Activated CD8-positive, alpha-beta memory T cell treated with anti-CD3 and anti-CD28 coated beads for 1 hour (primary cell): ENCODE results near the gene RIN1.
"Not testable (repeated sequence)": the region's sequence is repeated elsewhere in the genome, so short reads cannot be mapped to it uniquely, and the experiment has no call there.

Source experiments
- DNase-seq, 2 donors: peaks; one replicate each; pipeline ENCODE4 v3.0.0-alpha.2; 2020; ENCODE audit warnings: low read depth in 1 of 2; ENCODE audit errors: extremely low read depth in 1 of 2

RIN1 gene

GRCh38 chr11:66322732-66323427 is 13.4 kb downstream of the RIN1 start:
- no peak for DNase-seq

GRCh38 chr11:66321606-66322005 is 14.6 kb downstream of the RIN1 start:
- DNase-seq: no peak

- not testable (repeated sequence) for DNase-seq
Observed at GRCh38 chr11:66320748-66321147, 15.5 kb downstream of the RIN1 start.

GRCh38 chr11:66320289-66320688 is 15.9 kb downstream of the RIN1 start:
- not testable (repeated sequence) for DNase-seq

GRCh38 chr11:66318600-66318970 is 17.6 kb downstream of the RIN1 start:
- no peak for DNase-seq

GRCh38 chr11:66317723-66318599 is 18.3 kb downstream of the RIN1 start:
- DNase-seq: peak; percentile 58 to 77

- DNase-seq: no peak
Observed at GRCh38 chr11:66317322-66317722, 18.9 kb downstream of the RIN1 start.

- DNase-seq: no peak
Observed at GRCh38 chr11:66316849-66317251, 19.4 kb downstream of the RIN1 start, which contains the start of gene CD248. CD248 (minus strand) TSS chr11:66317044; CDS start chr11:66317027, 17 bp downstream.

- no peak for DNase-seq
Observed at GRCh38 chr11:66315921-66316811, 20.1 kb downstream of the RIN1 start.

GRCh38 chr11:66315498-66315885 is 20.7 kb downstream of the RIN1 start:
- DNase-seq: no peak

- DNase-seq: no peak
Observed at GRCh38 chr11:66314561-66315497, 21.4 kb downstream of the RIN1 start.

- no peak for DNase-seq
Observed at GRCh38 chr11:66314186-66314501, 22.1 kb downstream of the RIN1 start.

- no peak for DNase-seq
Observed at GRCh38 chr11:66313321-66314185, 22.7 kb downstream of the RIN1 start.

GRCh38 chr11:66312549-66313320 is 23.5 kb downstream of the RIN1 start:
- peak; percentile 97 to 99 for DNase-seq

- peak; percentile 96 to 98 for DNase-seq
Observed at GRCh38 chr11:66311965-66312548, 24.2 kb downstream of the RIN1 start.

- no peak for DNase-seq
Observed at GRCh38 chr11:66311470-66311964, 24.7 kb downstream of the RIN1 start.

GRCh38 chr11:66310803-66311440 is 25.3 kb downstream of the RIN1 start:
- not testable (repeated sequence) for DNase-seq
